Mesothelial cell of epicardium (in vitro differentiated cells): Measurements from ENCODE around the gene GLP1R. TPM values are rescaled to one million over a fixed set of nuclear protein-coding genes. Genes with fewer than 3 reads are reported as not detected.
"Not testable (repeated sequence)": the region's sequence is repeated elsewhere in the genome, so short reads cannot be mapped to it uniquely, and the experiment has no call there.

Source experiments
- DNase-seq, 2 experiments: peaks; one replicate each; pipeline ENCODE4 v3.0.0; 2021; ENCODE audit warnings: low spot score in 2 of 2; ENCODE audit not compliant: unreplicated experiment in 2 of 2
- H3K27ac Mint-ChIP-seq: 2 replicates; pipeline ENCODE4 v1.8.0; 2021; ENCODE audit warnings: mixed read lengths
- H3K27me3 Mint-ChIP-seq: 2 replicates; pipeline ENCODE4 v1.8.0; 2021; ENCODE audit warnings: low read depth, mixed read lengths
- H3K36me3 Mint-ChIP-seq: 2 replicates; pipeline ENCODE4 v1.8.0; 2021; ENCODE audit warnings: mixed read lengths
- H3K4me1 Mint-ChIP-seq: 2 replicates; pipeline ENCODE4 v1.8.0; 2021; ENCODE audit warnings: mixed read lengths
- H3K4me3 Mint-ChIP-seq: 2 replicates; pipeline ENCODE4 v1.8.0; 2021; ENCODE audit warnings: mild to moderate bottlenecking, moderate library complexity, mixed read lengths
- H3K9me3 Mint-ChIP-seq: 2 replicates; pipeline ENCODE4 v1.8.0; 2021; ENCODE audit warnings: mixed read lengths
- total RNA-seq: library from RNA; stranded (reverse); gene quantifications from 3 replicates; pipeline ENCODE4 v1.2.1, GENCODE V29; 2021
- TF ChIP-seq, protein P1 (sequence below): fragments of 200-600 bp; sonication (generic); IDR thresholded peaks from one replicate; pipeline ENCODE4 v1.5.0; 2021; ENCODE audit warnings: antibody characterized with exemption; ENCODE audit not compliant: unreplicated experiment

GLP1R gene
- total RNA-seq, 1 donor from 2014 or later, result not detected

GRCh38 chr6:39128106-39128505, 79.5 kb downstream of the GLP1R start:
- Mint-ChIP-seq H3K4me3 (no peak overlapping the region), H3K27ac (no peak overlapping the region), H3K4me1 (no peaks in the 10 kb centered on the region), H3K27me3 (peaks cover 44% of the 10 kb centered on the region), H3K9me3 (no peaks in the 10 kb centered on the region), H3K36me3 (no peaks in the 10 kb centered on the region)
- TF ChIP-seq, protein P1, sequence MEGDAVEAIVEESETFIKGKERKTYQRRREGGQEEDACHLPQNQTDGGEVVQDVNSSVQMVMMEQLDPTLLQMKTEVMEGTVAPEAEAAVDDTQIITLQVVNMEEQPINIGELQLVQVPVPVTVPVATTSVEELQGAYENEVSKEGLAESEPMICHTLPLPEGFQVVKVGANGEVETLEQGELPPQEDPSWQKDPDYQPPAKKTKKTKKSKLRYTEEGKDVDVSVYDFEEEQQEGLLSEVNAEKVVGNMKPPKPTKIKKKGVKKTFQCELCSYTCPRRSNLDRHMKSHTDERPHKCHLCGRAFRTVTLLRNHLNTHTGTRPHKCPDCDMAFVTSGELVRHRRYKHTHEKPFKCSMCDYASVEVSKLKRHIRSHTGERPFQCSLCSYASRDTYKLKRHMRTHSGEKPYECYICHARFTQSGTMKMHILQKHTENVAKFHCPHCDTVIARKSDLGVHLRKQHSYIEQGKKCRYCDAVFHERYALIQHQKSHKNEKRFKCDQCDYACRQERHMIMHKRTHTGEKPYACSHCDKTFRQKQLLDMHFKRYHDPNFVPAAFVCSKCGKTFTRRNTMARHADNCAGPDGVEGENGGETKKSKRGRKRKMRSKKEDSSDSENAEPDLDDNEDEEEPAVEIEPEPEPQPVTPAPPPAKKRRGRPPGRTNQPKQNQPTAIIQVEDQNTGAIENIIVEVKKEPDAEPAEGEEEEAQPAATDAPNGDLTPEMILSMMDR, result no peak
- no peak for DNase-seq

DNA sequence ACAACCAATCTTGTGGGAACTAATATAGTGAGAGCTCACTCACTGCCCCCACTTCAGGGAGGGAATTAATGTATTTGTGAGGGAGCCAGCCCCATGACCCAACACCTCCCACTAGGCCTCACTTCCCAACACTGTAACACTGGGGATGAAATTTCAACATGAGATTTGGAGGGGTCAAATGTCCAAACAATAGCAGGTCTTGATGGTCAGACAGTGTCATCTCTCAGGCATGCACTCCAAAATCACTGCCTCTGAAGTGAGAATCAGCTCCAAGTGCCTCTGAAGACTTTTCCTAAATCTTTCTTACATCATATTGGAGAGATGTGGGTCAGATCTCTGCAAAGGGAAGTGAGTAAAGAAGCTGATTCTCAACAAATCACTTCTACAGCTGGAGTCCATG, 80.3 kb downstream of the GLP1R start:
- no peaks in the 10 kb centered on the region for H3K36me3 Mint-ChIP-seq
- peaks cover 37% of the 10 kb centered on the region for H3K27me3 Mint-ChIP-seq
- no peak overlapping the region for H3K27ac Mint-ChIP-seq
- H3K4me3 Mint-ChIP-seq, result no peak overlapping the region
- no peaks in the 10 kb centered on the region for H3K4me1 Mint-ChIP-seq
- DNase-seq, result no peak
- no peaks in the 10 kb centered on the region for H3K9me3 Mint-ChIP-seq
- TF ChIP-seq, protein P1, result no peak

DNA sequence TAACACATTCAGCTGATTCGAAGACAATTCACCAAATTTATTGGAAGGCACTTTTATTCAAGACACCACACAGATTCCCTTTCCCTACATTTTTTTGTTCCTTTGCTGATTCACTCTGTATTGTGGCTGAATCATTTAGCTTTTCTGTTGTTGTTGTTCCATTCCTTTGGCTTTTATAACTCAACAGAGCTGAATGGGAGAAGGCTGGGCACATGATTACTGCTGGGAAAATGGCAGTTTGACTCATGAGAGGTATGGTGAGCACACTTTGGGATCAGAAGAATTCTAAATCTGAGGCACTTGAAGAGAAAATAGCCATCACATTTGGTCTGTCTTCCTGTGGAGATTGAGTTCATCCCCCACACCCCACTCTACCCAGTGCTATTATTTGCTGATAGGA, 82.1 kb downstream of the GLP1R start:
- Mint-ChIP-seq H3K4me3 (no peak overlapping the region), H3K27me3 (peaks cover 25% of the 10 kb centered on the region), H3K4me1 (no peaks in the 10 kb centered on the region), H3K36me3 (no peaks in the 10 kb centered on the region), H3K27ac (no peak overlapping the region), H3K9me3 (no peaks in the 10 kb centered on the region)
- TF ChIP-seq, protein P1, result no peak
- no peak for DNase-seq

DNA sequence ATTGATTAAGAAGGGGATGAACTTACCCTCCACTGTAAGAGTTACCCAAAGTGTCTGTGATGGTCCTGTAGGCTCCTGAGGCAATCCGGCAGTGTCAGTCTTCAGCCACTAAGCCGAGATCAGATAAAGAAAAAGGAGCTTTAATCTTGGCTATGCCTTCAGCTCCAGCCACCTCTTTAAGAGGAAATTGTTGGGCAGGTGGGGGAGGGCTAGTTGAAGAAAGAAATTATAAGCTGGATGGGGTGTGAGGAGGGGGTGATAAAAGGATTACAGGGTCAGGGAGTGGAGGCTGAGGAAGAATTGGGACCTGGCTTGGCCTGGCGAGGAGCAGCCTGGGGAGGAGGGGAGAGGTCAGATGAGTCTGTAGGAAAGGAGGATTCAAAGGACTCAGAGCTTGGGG, 86.2 kb downstream of the GLP1R start:
- H3K4me3 Mint-ChIP-seq, H3K36me3 Mint-ChIP-seq, DNase-seq, H3K4me1 Mint-ChIP-seq, H3K9me3 Mint-ChIP-seq, H3K27ac Mint-ChIP-seq: not testable (repeated sequence)
- H3K27me3 Mint-ChIP-seq, result peaks cover 16% of the 10 kb centered on the region

DNA sequence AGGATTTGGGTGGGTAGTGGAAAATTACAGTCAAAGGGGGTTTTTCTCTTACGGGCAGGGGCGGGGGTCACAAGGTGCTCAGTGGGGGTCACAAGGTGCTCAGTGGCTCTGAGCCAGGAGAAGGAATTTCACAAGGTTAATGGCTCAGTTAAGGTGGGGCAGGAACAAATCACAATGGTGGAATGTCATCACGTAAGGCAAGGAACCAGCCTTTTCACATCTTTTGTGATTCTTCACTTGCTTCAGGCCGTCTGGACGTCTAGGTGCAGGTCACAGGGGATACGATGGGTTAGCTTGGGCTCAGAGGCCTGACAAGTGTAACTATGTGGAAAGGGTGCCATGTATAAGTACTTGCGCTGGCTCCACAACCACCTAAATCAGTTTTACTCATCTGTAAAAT, 87.6 kb downstream of the GLP1R start:
- not testable (repeated sequence) for H3K36me3 Mint-ChIP-seq, H3K27ac Mint-ChIP-seq, H3K4me3 Mint-ChIP-seq, H3K4me1 Mint-ChIP-seq, DNase-seq, H3K9me3 Mint-ChIP-seq
- H3K27me3 Mint-ChIP-seq, result peaks cover 20% of the 10 kb centered on the region

DNA sequence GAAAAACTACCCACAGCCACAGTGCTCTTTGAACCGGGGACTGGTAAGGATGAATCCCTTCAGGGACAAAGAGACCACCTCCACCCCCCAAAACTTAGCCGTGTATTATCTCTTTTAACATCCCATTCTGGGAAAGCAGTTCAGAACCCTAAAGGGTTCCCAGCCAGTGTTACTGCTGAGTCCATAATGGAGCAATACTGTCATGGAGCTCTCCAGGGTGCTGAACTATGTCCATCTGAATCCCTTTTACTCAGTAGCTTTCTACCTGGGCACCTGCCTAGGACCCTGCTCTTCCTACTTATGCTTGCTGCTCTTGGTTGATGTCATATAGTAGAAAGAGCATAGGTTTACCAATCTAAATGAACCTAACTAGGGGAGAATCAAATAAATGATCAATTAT, 88.7 kb downstream of the GLP1R start:
- Mint-ChIP-seq H3K27ac (no peak overlapping the region), H3K4me3 (no peak overlapping the region), H3K27me3 (peaks cover 18% of the 10 kb centered on the region), H3K36me3 (no peaks in the 10 kb centered on the region), H3K4me1 (no peaks in the 10 kb centered on the region), H3K9me3 (peaks cover 9% of the 10 kb centered on the region)
- TF ChIP-seq, protein P1, result no peak
- DNase-seq, result peak; percentile 58 to 71

Other genes with a start within 250 kb of the GLP1R start
- gene SAYSD1, start 66.4 kb downstream of the GLP1R start, total RNA-seq, result 14.2 to 15.2 TPM (median 15.0 TPM) in 3 replicates
- gene KCNK5, start 180.7 kb downstream of the GLP1R start, total RNA-seq, result 2.5 to 2.9 TPM (median 2.7 TPM) in 3 replicates